GM23338 (cell line): Measurements from ENCODE around the gene ANKLE2. TPM values are rescaled to one million over a fixed set of nuclear protein-coding genes. Genes with fewer than 3 reads are reported as not detected.

Experiments used
- ATAC-seq: fragments of 200-7000 bp; cut with Tn5 transposase; 3 replicates; pipeline ENCODE4 v1.9.1; 2020
- DNase-seq: peaks from one replicate; pipeline ENCODE4 v3.0.0-alpha.2; 2015; ENCODE audit warnings: low spot score
- H2AFZ ChIP-seq: fragments of 200-600 bp; sonication (generic); 2 replicates; pipeline ENCODE4 v1.8.0; 2016; ENCODE audit warnings: antibody characterized with exemption, mild to moderate bottlenecking, moderate library complexity
- H3F3A ChIP-seq: fragments of 200-600 bp; sonication (generic); replicated peaks from 2 replicates; pipeline ENCODE4 v1.8.0; 2017; ENCODE audit warnings: antibody characterized with exemption, mixed run types, low read depth
- H3K27ac ChIP-seq: fragments of 200-600 bp; sonication (generic); 2 replicates; pipeline ENCODE4 v1.6.1; 2016; ENCODE audit warnings: low read depth
- H3K27me3 ChIP-seq: fragments of 200-600 bp; sonication (generic); 2 replicates; pipeline ENCODE4 v1.8.0; 2016; ENCODE audit warnings: mild to moderate bottlenecking, mixed run types, moderate library complexity; ENCODE audit not compliant: insufficient read depth
- H3K36me3 ChIP-seq: fragments of 200-600 bp; sonication (generic); 2 replicates; pipeline ENCODE4 v1.8.0; 2016; ENCODE audit warnings: mild to moderate bottlenecking; ENCODE audit not compliant: insufficient read depth
- H3K4me1 ChIP-seq: fragments of 200-600 bp; sonication (generic); 2 replicates; pipeline ENCODE4 v1.8.0; 2016; ENCODE audit warnings: mild to moderate bottlenecking, moderate library complexity; ENCODE audit not compliant: insufficient read depth
- H3K4me2 ChIP-seq: fragments of 200-600 bp; sonication (generic); 2 replicates; pipeline ENCODE4 v1.7.1; 2017; ENCODE audit warnings: mixed run types
- H3K4me3 ChIP-seq: fragments of 200-600 bp; sonication (generic); 2 replicates; pipeline ENCODE4 v1.6.1; 2016; ENCODE audit warnings: mixed run types
- H3K79me2 ChIP-seq: fragments of 200-600 bp; sonication (generic); replicated peaks from 2 replicates; pipeline ENCODE4 v1.8.0; 2017; ENCODE audit warnings: mild to moderate bottlenecking; ENCODE audit not compliant: insufficient read depth
- H3K9me2 ChIP-seq: fragments of 200-600 bp; sonication (generic); 2 replicates; pipeline ENCODE4 v1.8.0; 2017; ENCODE audit not compliant: insufficient read depth
- H4K20me1 ChIP-seq: fragments of 200-600 bp; sonication (generic); replicated peaks from 2 replicates; pipeline ENCODE4 v1.8.0; 2017; ENCODE audit warnings: mild to moderate bottlenecking; ENCODE audit not compliant: insufficient read depth
- H3K27ac Mint-ChIP-seq: 2 replicates; pipeline ENCODE4 v1.8.0; 2020; ENCODE audit warnings: inconsistent platforms, mild to moderate bottlenecking, moderate library complexity, mixed read lengths
- H3K27me3 Mint-ChIP-seq: 3 replicates; pipeline ENCODE4 v1.8.0; 2022; ENCODE audit warnings: low read depth, mild to moderate bottlenecking, moderate library complexity, mixed read lengths, inconsistent platforms; ENCODE audit not compliant: insufficient read depth, poor library complexity
- H3K36me3 Mint-ChIP-seq: 3 replicates; pipeline ENCODE4 v1.8.0; 2021; ENCODE audit warnings: low read depth, mild to moderate bottlenecking, inconsistent platforms, moderate library complexity, mixed read lengths
- H3K4me1 Mint-ChIP-seq: 3 replicates; pipeline ENCODE4 v1.8.0; 2020; ENCODE audit warnings: mild to moderate bottlenecking, inconsistent platforms, mixed read lengths
- H3K4me3 Mint-ChIP-seq: 3 replicates; pipeline ENCODE4 v1.8.0; 2021; ENCODE audit warnings: moderate library complexity, mild to moderate bottlenecking, inconsistent platforms, mixed read lengths
- H3K9me3 Mint-ChIP-seq: 3 replicates; pipeline ENCODE4 v1.8.0; 2020; ENCODE audit warnings: moderate library complexity, mild to moderate bottlenecking, inconsistent platforms, mixed read lengths
- CREB1 ChIP-seq: fragments of 250-450 bp; sonication (Bioruptor Pico); IDR thresholded peaks from 2 replicates; pipeline ENCODE4 v1.5.0; 2020; ENCODE audit warnings: low read depth, mild to moderate bottlenecking, moderate library complexity
- EZH2phosphoT487 ChIP-seq: fragments of 200-600 bp; sonication (generic); IDR thresholded peaks from one replicate; pipeline ENCODE4 v1.8.1; 2018; ENCODE audit warnings: antibody characterized with exemption; ENCODE audit not compliant: unreplicated experiment
- JUNB ChIP-seq: IDR thresholded peaks from one replicate; pipeline ENCODE4 v1.6.1; 2016; ENCODE audit warnings: antibody characterized with exemption; ENCODE audit not compliant: unreplicated experiment
- ZNF114 ChIP-seq: fragments of 250-450 bp; sonication (Bioruptor Pico); IDR thresholded peaks from 2 replicates; pipeline ENCODE4 v1.5.0; 2020; ENCODE audit warnings: mild to moderate bottlenecking, moderate library complexity
- ZNF331 ChIP-seq: fragments of 250-450 bp; sonication (Bioruptor Pico); IDR thresholded peaks from 2 replicates; pipeline ENCODE4 v1.5.0; 2020; ENCODE audit warnings: low read depth, mild to moderate bottlenecking, moderate library complexity
- polyA plus RNA-seq: library from polyadenylated mRNA; unstranded; fragments of >200 nt; fragmentation: Nextera tagmentation; extraction: Ambion mirVana; gene quantifications from 2 replicates; pipeline ENCODE4 v1.2.1, GENCODE V29; 2016
- total RNA-seq: library from RNA; depleted of rRNA; stranded (reverse); fragments of >200 nt; shearing (Covaris generic); gene quantifications from 2 replicates; pipeline ENCODE4 v1.2.3, GENCODE V29; 2014
- TF ChIP-seq, protein P1 (sequence below): IDR thresholded peaks from 2 replicates; pipeline ENCODE4 v1.6.1; 2016; ENCODE audit warnings: antibody characterized with exemption
- TF ChIP-seq, protein P2 (sequence below): IDR thresholded peaks from one replicate; pipeline ENCODE4 v1.6.1; 2018; ENCODE audit warnings: antibody characterized with exemption; ENCODE audit not compliant: unreplicated experiment
- TF ChIP-seq, protein P3 (sequence below): fragments of 250-450 bp; sonication (Bioruptor Pico); IDR thresholded peaks from 2 replicates; pipeline ENCODE4 v1.5.0; 2020; ENCODE audit warnings: mild to moderate bottlenecking, moderate library complexity

Gene ANKLE2
- total and polyA plus RNA-seq, 2 experiments from 2014 or later, result 27.2 to 63.7 TPM

DNA sequence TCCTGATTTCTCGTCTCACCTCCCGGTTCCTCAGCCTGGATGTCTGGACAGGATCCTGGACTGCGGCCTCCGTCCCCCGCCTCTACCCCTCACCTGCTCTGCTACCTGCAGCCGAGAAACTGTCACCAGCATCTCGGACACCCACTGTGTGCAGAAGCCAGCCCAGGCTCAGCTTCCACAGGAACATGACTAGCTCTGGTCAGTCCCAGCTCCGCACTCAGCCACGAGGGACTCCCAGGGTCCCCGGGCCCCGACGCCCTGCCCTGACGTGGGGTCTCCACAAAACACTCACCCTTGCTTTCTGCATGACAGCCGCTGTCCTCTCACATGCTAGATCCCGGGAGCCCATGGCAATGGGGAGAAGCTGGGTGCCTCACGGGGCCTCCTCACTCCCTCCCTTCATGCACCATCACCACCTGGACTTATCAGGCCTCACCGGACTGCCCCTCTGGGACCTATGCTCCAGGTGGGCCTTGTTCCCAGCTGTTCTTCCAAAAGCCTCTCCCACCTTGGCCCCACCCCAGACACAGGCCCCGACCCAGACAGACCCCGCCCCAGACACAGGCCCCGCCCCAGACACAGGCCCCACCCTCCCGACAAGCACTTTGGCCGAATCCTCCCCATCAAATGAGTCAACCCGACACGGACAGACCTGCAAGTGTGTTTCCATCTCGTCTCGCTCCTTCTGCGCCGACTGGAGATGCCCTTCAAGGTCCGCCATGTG lies 26.9 kb upstream of the ANKLE2 start:
- H3K4me1 ChIP-seq, result no peaks in the 10 kb centered on the region
- peaks cover 7% of the 10 kb centered on the region for H3K27me3 Mint-ChIP-seq
- no peak overlapping the region for H3K4me3 ChIP-seq
- H3K36me3 ChIP-seq, result peaks cover 3% of the 10 kb centered on the region; the same call in 1 of the 2 replicates
- H3F3A ChIP-seq, result 0 out of 2 replicates have a peak, but pooled peaks cover 6% of the 10 kb centered on the region
- H3K4me2 ChIP-seq, result no peak overlapping the region
- H3K27ac Mint-ChIP-seq, result peak overlapping the region; percentile 50; the same call in 1 of the 2 replicates
- ATAC-seq (peak; percentile 86), DNase-seq (peak; percentile 22)
- H3K79me2 ChIP-seq, result no peaks in the 10 kb centered on the region
- H3K9me3 Mint-ChIP-seq, result 0 out of 3 replicates have a peak, but pooled peaks cover 3% of the 10 kb centered on the region
- H3K36me3 Mint-ChIP-seq, result peaks cover 63% of the 10 kb centered on the region
- TF ChIP-seq JUNB (no peak), EZH2phosphoT487 (peak; percentile 60)
- no peaks in the 10 kb centered on the region for H3K9me2 ChIP-seq
- H3K27me3 ChIP-seq, result no peaks in the 10 kb centered on the region
- no peak overlapping the region for H2AFZ ChIP-seq
- no peaks in the 10 kb centered on the region for H4K20me1 ChIP-seq
- H3K4me3 Mint-ChIP-seq, result no peak overlapping the region
- no peak overlapping the region for H3K27ac ChIP-seq
- H3K4me1 Mint-ChIP-seq, result no peaks in the 10 kb centered on the region

DNA sequence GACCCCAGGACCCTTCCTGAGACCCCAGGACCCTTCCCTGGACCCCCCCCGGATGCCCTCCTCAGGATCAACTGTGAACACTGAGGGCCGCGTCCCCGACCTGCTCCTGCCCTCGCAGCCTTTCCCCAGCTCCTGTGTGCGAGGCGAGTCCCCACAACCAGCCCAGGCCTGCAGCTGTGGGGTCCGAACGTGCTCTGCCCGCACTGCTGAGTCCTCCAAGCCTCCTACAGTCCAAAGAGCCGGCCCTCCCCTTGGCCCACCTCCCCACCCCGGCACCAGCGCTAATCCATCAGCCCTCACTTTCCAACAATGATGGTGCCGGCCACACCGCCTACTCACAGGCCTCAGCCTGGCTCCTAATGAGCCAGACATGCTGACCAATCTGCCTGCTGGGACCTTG lies 26.2 kb upstream of the ANKLE2 start:
- H3K27ac ChIP-seq, result no peak overlapping the region
- 0 out of 2 replicates have a peak, but pooled peaks cover 6% of the 10 kb centered on the region for H3F3A ChIP-seq
- no peak for DNase-seq
- H3K27me3 ChIP-seq, result no peaks in the 10 kb centered on the region
- H3K4me1 ChIP-seq, result no peaks in the 10 kb centered on the region
- ATAC-seq, result no peak
- Mint-ChIP-seq H3K27ac (peak overlapping the region; percentile 50; the same call in 1 of the 2 replicates), H3K4me1 (no peaks in the 10 kb centered on the region), H3K9me3 (0 out of 3 replicates have a peak, but pooled peaks cover 3% of the 10 kb centered on the region), H3K27me3 (peaks cover 7% of the 10 kb centered on the region), H3K4me3 (no peak overlapping the region), H3K36me3 (peaks cover 67% of the 10 kb centered on the region)
- H3K4me3 ChIP-seq, result no peak overlapping the region
- peaks cover 5% of the 10 kb centered on the region; the same call in 1 of the 2 replicates for H3K36me3 ChIP-seq
- H3K79me2 ChIP-seq, result no peaks in the 10 kb centered on the region
- no peaks in the 10 kb centered on the region for H3K9me2 ChIP-seq
- no peak overlapping the region for H3K4me2 ChIP-seq
- no peak overlapping the region for H2AFZ ChIP-seq
- H4K20me1 ChIP-seq, result no peaks in the 10 kb centered on the region
- TF ChIP-seq, protein P1, sequence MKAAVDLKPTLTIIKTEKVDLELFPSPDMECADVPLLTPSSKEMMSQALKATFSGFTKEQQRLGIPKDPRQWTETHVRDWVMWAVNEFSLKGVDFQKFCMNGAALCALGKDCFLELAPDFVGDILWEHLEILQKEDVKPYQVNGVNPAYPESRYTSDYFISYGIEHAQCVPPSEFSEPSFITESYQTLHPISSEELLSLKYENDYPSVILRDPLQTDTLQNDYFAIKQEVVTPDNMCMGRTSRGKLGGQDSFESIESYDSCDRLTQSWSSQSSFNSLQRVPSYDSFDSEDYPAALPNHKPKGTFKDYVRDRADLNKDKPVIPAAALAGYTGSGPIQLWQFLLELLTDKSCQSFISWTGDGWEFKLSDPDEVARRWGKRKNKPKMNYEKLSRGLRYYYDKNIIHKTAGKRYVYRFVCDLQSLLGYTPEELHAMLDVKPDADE, result no peak
- no peak for TF ChIP-seq ZNF114 (CRISPR knock-in tag)
- no peak for TF ChIP-seq EZH2phosphoT487
- TF ChIP-seq, protein P2, sequence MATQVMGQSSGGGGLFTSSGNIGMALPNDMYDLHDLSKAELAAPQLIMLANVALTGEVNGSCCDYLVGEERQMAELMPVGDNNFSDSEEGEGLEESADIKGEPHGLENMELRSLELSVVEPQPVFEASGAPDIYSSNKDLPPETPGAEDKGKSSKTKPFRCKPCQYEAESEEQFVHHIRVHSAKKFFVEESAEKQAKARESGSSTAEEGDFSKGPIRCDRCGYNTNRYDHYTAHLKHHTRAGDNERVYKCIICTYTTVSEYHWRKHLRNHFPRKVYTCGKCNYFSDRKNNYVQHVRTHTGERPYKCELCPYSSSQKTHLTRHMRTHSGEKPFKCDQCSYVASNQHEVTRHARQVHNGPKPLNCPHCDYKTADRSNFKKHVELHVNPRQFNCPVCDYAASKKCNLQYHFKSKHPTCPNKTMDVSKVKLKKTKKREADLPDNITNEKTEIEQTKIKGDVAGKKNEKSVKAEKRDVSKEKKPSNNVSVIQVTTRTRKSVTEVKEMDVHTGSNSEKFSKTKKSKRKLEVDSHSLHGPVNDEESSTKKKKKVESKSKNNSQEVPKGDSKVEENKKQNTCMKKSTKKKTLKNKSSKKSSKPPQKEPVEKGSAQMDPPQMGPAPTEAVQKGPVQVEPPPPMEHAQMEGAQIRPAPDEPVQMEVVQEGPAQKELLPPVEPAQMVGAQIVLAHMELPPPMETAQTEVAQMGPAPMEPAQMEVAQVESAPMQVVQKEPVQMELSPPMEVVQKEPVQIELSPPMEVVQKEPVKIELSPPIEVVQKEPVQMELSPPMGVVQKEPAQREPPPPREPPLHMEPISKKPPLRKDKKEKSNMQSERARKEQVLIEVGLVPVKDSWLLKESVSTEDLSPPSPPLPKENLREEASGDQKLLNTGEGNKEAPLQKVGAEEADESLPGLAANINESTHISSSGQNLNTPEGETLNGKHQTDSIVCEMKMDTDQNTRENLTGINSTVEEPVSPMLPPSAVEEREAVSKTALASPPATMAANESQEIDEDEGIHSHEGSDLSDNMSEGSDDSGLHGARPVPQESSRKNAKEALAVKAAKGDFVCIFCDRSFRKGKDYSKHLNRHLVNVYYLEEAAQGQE, result no peak
- TF ChIP-seq CREB1 (CRISPR knock-in tag), result no peak
- TF ChIP-seq, protein P3, sequence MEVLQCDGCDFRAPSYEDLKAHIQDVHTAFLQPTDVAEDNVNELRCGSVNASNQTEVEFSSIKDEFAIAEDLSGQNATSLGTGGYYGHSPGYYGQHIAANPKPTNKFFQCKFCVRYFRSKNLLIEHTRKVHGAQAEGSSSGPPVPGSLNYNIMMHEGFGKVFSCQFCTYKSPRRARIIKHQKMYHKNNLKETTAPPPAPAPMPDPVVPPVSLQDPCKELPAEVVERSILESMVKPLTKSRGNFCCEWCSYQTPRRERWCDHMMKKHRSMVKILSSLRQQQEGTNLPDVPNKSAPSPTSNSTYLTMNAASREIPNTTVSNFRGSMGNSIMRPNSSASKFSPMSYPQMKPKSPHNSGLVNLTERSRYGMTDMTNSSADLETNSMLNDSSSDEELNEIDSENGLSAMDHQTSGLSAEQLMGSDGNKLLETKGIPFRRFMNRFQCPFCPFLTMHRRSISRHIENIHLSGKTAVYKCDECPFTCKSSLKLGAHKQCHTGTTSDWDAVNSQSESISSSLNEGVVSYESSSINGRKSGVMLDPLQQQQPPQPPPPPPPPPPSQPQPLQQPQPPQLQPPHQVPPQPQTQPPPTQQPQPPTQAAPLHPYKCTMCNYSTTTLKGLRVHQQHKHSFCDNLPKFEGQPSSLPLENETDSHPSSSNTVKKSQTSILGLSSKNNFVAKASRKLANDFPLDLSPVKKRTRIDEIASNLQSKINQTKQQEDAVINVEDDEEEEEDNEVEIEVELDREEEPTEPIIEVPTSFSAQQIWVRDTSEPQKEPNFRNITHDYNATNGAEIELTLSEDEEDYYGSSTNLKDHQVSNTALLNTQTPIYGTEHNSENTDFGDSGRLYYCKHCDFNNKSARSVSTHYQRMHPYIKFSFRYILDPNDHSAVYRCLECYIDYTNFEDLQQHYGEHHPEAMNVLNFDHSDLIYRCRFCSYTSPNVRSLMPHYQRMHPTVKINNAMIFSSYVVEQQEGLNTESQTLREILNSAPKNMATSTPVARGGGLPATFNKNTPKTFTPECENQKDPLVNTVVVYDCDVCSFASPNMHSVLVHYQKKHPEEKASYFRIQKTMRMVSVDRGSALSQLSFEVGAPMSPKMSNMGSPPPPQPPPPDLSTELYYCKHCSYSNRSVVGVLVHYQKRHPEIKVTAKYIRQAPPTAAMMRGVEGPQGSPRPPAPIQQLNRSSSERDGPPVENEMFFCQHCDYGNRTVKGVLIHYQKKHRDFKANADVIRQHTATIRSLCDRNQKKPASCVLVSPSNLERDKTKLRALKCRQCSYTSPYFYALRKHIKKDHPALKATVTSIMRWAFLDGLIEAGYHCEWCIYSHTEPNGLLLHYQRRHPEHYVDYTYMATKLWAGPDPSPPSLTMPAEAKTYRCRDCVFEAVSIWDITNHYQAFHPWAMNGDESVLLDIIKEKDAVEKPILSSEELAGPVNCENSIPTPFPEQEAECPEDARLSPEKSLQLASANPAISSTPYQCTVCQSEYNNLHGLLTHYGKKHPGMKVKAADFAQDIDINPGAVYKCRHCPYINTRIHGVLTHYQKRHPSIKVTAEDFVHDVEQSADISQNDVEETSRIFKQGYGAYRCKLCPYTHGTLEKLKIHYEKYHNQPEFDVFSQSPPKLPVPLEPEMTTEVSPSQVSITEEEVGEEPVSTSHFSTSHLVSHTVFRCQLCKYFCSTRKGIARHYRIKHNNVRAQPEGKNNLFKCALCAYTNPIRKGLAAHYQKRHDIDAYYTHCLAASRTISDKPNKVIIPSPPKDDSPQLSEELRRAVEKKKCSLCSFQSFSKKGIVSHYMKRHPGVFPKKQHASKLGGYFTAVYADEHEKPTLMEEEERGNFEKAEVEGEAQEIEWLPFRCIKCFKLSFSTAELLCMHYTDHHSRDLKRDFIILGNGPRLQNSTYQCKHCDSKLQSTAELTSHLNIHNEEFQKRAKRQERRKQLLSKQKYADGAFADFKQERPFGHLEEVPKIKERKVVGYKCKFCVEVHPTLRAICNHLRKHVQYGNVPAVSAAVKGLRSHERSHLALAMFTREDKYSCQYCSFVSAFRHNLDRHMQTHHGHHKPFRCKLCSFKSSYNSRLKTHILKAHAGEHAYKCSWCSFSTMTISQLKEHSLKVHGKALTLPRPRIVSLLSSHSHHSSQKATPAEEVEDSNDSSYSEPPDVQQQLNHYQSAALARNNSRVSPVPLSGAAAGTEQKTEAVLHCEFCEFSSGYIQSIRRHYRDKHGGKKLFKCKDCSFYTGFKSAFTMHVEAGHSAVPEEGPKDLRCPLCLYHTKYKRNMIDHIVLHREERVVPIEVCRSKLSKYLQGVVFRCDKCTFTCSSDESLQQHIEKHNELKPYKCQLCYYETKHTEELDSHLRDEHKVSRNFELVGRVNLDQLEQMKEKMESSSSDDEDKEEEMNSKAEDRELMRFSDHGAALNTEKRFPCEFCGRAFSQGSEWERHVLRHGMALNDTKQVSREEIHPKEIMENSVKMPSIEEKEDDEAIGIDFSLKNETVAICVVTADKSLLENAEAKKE, result no peak
- TF ChIP-seq JUNB, result no peak
- no peak for TF ChIP-seq ZNF331 (CRISPR knock-in tag)
